ENCODE measurements around the gene MARK2. TPM values are rescaled to one million over a fixed set of nuclear protein-coding genes. Genes with fewer than 3 reads are reported as not detected.
A peak's percentile ranks its signal among the peaks of the same experiment; 100 is the strongest.

MARK2 gene
- total and polyA plus RNA-seq, 2 of the 8 experiments (the other 6 are each of a cell fraction or from before 2014, with no cell fraction given) = 19.3 to 58.5 TPM

- TF ChIP-seq KDM1A (IDR thresholded peaks at IDR 0.05; ENCODE audit: borderline replicate concordance, low read length) (no peak), SAP30 (IDR thresholded peaks at IDR 0.05; ENCODE audit: insufficient read depth, insufficient replicate concordance, low read length) (peak; percentile 38), PHF8 (conservative IDR thresholded peaks at IDR 0.05; ENCODE audit: low read depth, low read length) (peak; percentile 8; the same call in 1 of the 2 replicates)
Observed at GRCh38 chr11:63839508-63840355, 822 bp downstream of the MARK2 start (continued).
